Tibial nerve (tissue), 4 donors: ENCODE results near the gene TPD52L2.

Experiments
- CTCF ChIP-seq, 5 experiments: fragments of 200-600 bp in 3 of 5; fragments of 450-650 bp in 2 of 5; sonication (generic) in 3 of 5; IDR thresholded peaks; one replicate each; pipeline ENCODE4 v1.5.1; 2016 to 2019; ENCODE audit warnings: antibody characterized with exemption in 5 of 5, mild to moderate bottlenecking in 3 of 5, moderate library complexity in 2 of 5
- EP300 ChIP-seq, 2 donors: sonication (generic); formaldehyde crosslinking; IDR thresholded peaks; one replicate each; pipeline ENCODE4 v1.6.1; 2017; ENCODE audit warnings: antibody characterized with exemption in 2 of 2, mild to moderate bottlenecking in 1 of 2
- POLR2A ChIP-seq, 2 donors: fragments of 450-650 bp; IDR thresholded peaks; one replicate each; pipeline ENCODE4 v1.6.1; 2017; ENCODE audit warnings: antibody characterized with exemption in 2 of 2, mild to moderate bottlenecking in 2 of 2, moderate library complexity in 2 of 2

- TF ChIP-seq CTCF (IDR thresholded peaks at IDR 0.05) = no peak
- TF ChIP-seq POLR2A (IDR thresholded peaks at IDR 0.05) = no peak
- TF ChIP-seq EP300 (IDR thresholded peaks at IDR 0.05) = no peak
Observed at GRCh38 chr20:63846128-63846771, 18.8 kb upstream of the TPD52L2 start.
